ENCODE measurements around the gene PCSK7.

- TF ChIP-seq CTCF (conservative IDR thresholded peaks at IDR 0.05; ENCODE audit: low read depth, low read length) (no peak), EZH2 (IDR thresholded peaks at IDR 0.05; ENCODE audit: low read length, unreplicated experiment) (no peak)
Measured at GRCh38 chr11:117199053-117199915, 32.6 kb downstream of the PCSK7 start, which contains the start of gene TAGLN.
